ENCODE data around the gene LRP10. TPM values are rescaled to one million over a fixed set of nuclear protein-coding genes. Genes with fewer than 3 reads are reported as not detected.
"Not testable (repeated sequence)": the region's sequence is repeated elsewhere in the genome, so short reads cannot be mapped to it uniquely, and the experiment has no call there.

LRP10 gene
- total RNA-seq, 2 donors from 2014 or later, result 54.2 to 144 TPM

- peaks cover 0 to 69% of the 10 kb centered on the region in 2 donors for H3K4me1 ChIP-seq
- no peaks in the 10 kb centered on the region for H3K9me3 ChIP-seq
- peak; percentile 93 for DNase-seq (ENCODE audit: low spot score)
- no peak overlapping the region for H3K4me3 ChIP-seq
- TF ChIP-seq CTCF (IDR thresholded peaks at IDR 0.05), result no peak
- H3K27me3 ChIP-seq, result no peaks in the 10 kb centered on the region
- H3K27ac ChIP-seq, result peak overlapping the region; percentile 81 to 84
- H3K36me3 ChIP-seq, result peaks cover 9% of the 10 kb centered on the region
These were observed 20.4 kb upstream of the LRP10 start for GRCh38 chr14:22850944-22851764.

GRCh38 chr14:22852178-22852577 lies 19.4 kb upstream of the LRP10 start:
- peaks cover 0 to 58% of the 10 kb centered on the region in 2 donors for H3K4me1 ChIP-seq
- not testable (repeated sequence) for H3K4me3 ChIP-seq; DNase-seq (ENCODE audit: low spot score); H3K36me3 ChIP-seq; H3K9me3 ChIP-seq; H3K27me3 ChIP-seq
- H3K27ac ChIP-seq, result peak overlapping the region in 1 of 2 donors; percentile 81

GRCh38 chr14:22852599-22852939 lies 19.0 kb upstream of the LRP10 start:
- TF ChIP-seq CTCF (IDR thresholded peaks at IDR 0.05), result no peak
- H3K27ac ChIP-seq, result peak overlapping the region in 1 of 2 donors; percentile 34

GRCh38 chr14:22852940-22853767 lies 18.4 kb upstream of the LRP10 start:
- peak; percentile 94 for DNase-seq (ENCODE audit: low spot score)
- Histone ChIP-seq H3K9me3 (no peaks in the 10 kb centered on the region), H3K4me1 (peaks cover 0 to 49% of the 10 kb centered on the region in 2 donors), H3K4me3 (peak overlapping the region; percentile 35 to 46), H3K36me3 (no peaks in the 10 kb centered on the region), H3K27ac (peak overlapping the region; percentile 12 to 34), H3K27me3 (no peaks in the 10 kb centered on the region)
- peak; percentile 90 to 93 for TF ChIP-seq CTCF (IDR thresholded peaks at IDR 0.05)

More at GRCh38 chr14:22852599-22852939, 19.0 kb upstream of the LRP10 start:
- Histone ChIP-seq H3K4me3 (no peak overlapping the region), H3K36me3 (no peaks in the 10 kb centered on the region), H3K27me3 (no peaks in the 10 kb centered on the region), H3K4me1 (peaks cover 0 to 55% of the 10 kb centered on the region in 2 donors), H3K9me3 (no peaks in the 10 kb centered on the region)
- no peak for DNase-seq (ENCODE audit: low spot score)

- not testable (repeated sequence) for DNase-seq (ENCODE audit: low spot score); H3K36me3 ChIP-seq; H3K27ac ChIP-seq; H3K9me3 ChIP-seq; H3K4me3 ChIP-seq; H3K27me3 ChIP-seq
- peaks cover 0 to 37% of the 10 kb centered on the region in 2 donors for H3K4me1 ChIP-seq
These were observed 17.2 kb upstream of the LRP10 start for GRCh38 chr14:22854296-22854695.

- Histone ChIP-seq H3K27me3 (no peaks in the 10 kb centered on the region), H3K4me3 (no peak overlapping the region), H3K4me1 (peaks cover 0 to 29% of the 10 kb centered on the region in 2 donors), H3K27ac (no peak overlapping the region), H3K36me3 (no peaks in the 10 kb centered on the region), H3K9me3 (no peaks in the 10 kb centered on the region)
- TF ChIP-seq CTCF (IDR thresholded peaks at IDR 0.05), result no peak
- no peak for DNase-seq (ENCODE audit: low spot score)
These were observed 16.4 kb upstream of the LRP10 start for GRCh38 chr14:22854963-22855724.

All from right atrium auricular region (tissue), 2 donors.